HepG2 (cell line): Measurements from ENCODE around the gene MIR17HG.

ENCODE experiments used
- CBFB ChIP-seq: sonication (generic); formaldehyde crosslinking; IDR thresholded peaks from 2 replicates; pipeline ENCODE4 v1.4.0; 2020; ENCODE audit warnings: missing genetic modification reagents
- CTCF ChIP-seq: sonication (generic); formaldehyde crosslinking; IDR thresholded peaks from 2 replicates; pipeline ENCODE4 v1.5.0; 2020; ENCODE audit warnings: mild to moderate bottlenecking, missing genetic modification reagents, moderate library complexity
- HOXD1 ChIP-seq: sonication (generic); formaldehyde crosslinking; IDR thresholded peaks from 2 replicates; pipeline ENCODE4 v1.5.0; 2020; ENCODE audit warnings: missing genetic modification reagents
- KLF16 ChIP-seq, 2 experiments: sonication (generic) in 1 of 2; formaldehyde crosslinking in 1 of 2; IDR thresholded peaks; 2 replicates each; pipeline versions ENCODE4 v1.6.1 to v1.8.0; 2016 to 2023; ENCODE audit warnings: missing genetic modification reagents in 2 of 2, missing compliant biosample characterization in 1 of 2
- NFE2 ChIP-seq: sonication (generic); formaldehyde crosslinking; IDR thresholded peaks from 2 replicates; pipeline ENCODE4 v1.4.0; 2020; ENCODE audit warnings: missing genetic modification reagents
- POLR2A ChIP-seq, 2 experiments: IDR thresholded peaks; 2 replicates each; pipeline ENCODE4 v1.6.1; 2011; ENCODE audit warnings: low read depth in 2 of 2, low read length in 2 of 2, mild to moderate bottlenecking in 1 of 2, moderate library complexity in 1 of 2; ENCODE audit not compliant: insufficient read depth in 1 of 2
- RAD51 ChIP-seq: fragments of 450-650 bp; IDR thresholded peaks from 2 replicates; pipeline ENCODE4 v1.6.1; 2016; ENCODE audit warnings: borderline replicate concordance
- REST ChIP-seq, 2 experiments: IDR thresholded peaks; 2 replicates each; pipeline ENCODE4 v1.6.1; 2011 to 2012; ENCODE audit warnings: low read length in 2 of 2, borderline replicate concordance in 1 of 2, low read depth in 1 of 2, mild to moderate bottlenecking in 1 of 2, moderate library complexity in 1 of 2
- SMARCC2 ChIP-seq: fragments of 450-650 bp; IDR thresholded peaks from 2 replicates; pipeline ENCODE4 v1.6.1; 2017; ENCODE audit warnings: antibody characterized with exemption, mild to moderate bottlenecking
- ZBTB20 ChIP-seq: sonication (generic); formaldehyde crosslinking; IDR thresholded peaks from 2 replicates; pipeline ENCODE4 v1.8.1; 2023; ENCODE audit warnings: missing genetic modification reagents, low read depth, mild to moderate bottlenecking, borderline replicate concordance
- ZNF224 ChIP-seq: sonication (generic); formaldehyde crosslinking; IDR thresholded peaks from 2 replicates; pipeline ENCODE4 v1.5.0; 2020; ENCODE audit warnings: mild to moderate bottlenecking, missing genetic modification reagents
- TF ChIP-seq, protein P1 (sequence below): sonication (generic); formaldehyde crosslinking; IDR thresholded peaks from 2 replicates; pipeline ENCODE4 v1.5.0; 2020; ENCODE audit warnings: mild to moderate bottlenecking, missing genetic modification reagents, borderline replicate concordance

GRCh38 chr13:91348906-91349435 lies 1.5 kb downstream of the MIR17HG start:
- TF ChIP-seq RAD51 (no peak), CTCF (CRISPR knock-in tag) (peak; percentile 84), REST (IDR thresholded peaks at IDR 0.05; ENCODE audit: borderline replicate concordance in 1 of 2, low read depth in 1 of 2, low read length in 2 of 2) (no peak; a peak in 1 of 4 replicates), SMARCC2 (no peak), NFE2 (no peak), CBFB (CRISPR knock-in tag) (0 out of 2 replicates have a peak, but pooled peaks have one; percentile 42), KLF16 (CRISPR knock-in tag; IDR thresholded peaks at IDR 0.05) (peak in 1 of 2 experiments; percentile 76; a peak in 2 of 4 replicates), ZNF224 (CRISPR knock-in tag) (no peak), POLR2A (IDR thresholded peaks at IDR 0.05; ENCODE audit: insufficient read depth in 1 of 2, low read depth in 2 of 2, low read length in 2 of 2) (peak in 1 of 2 experiments; percentile 49; a peak in 1 of 4 replicates), HOXD1 (CRISPR knock-in tag) (no peak), ZBTB20 (peak; percentile 58; the same call in 1 of the 2 replicates)
- TF ChIP-seq, protein P1, sequence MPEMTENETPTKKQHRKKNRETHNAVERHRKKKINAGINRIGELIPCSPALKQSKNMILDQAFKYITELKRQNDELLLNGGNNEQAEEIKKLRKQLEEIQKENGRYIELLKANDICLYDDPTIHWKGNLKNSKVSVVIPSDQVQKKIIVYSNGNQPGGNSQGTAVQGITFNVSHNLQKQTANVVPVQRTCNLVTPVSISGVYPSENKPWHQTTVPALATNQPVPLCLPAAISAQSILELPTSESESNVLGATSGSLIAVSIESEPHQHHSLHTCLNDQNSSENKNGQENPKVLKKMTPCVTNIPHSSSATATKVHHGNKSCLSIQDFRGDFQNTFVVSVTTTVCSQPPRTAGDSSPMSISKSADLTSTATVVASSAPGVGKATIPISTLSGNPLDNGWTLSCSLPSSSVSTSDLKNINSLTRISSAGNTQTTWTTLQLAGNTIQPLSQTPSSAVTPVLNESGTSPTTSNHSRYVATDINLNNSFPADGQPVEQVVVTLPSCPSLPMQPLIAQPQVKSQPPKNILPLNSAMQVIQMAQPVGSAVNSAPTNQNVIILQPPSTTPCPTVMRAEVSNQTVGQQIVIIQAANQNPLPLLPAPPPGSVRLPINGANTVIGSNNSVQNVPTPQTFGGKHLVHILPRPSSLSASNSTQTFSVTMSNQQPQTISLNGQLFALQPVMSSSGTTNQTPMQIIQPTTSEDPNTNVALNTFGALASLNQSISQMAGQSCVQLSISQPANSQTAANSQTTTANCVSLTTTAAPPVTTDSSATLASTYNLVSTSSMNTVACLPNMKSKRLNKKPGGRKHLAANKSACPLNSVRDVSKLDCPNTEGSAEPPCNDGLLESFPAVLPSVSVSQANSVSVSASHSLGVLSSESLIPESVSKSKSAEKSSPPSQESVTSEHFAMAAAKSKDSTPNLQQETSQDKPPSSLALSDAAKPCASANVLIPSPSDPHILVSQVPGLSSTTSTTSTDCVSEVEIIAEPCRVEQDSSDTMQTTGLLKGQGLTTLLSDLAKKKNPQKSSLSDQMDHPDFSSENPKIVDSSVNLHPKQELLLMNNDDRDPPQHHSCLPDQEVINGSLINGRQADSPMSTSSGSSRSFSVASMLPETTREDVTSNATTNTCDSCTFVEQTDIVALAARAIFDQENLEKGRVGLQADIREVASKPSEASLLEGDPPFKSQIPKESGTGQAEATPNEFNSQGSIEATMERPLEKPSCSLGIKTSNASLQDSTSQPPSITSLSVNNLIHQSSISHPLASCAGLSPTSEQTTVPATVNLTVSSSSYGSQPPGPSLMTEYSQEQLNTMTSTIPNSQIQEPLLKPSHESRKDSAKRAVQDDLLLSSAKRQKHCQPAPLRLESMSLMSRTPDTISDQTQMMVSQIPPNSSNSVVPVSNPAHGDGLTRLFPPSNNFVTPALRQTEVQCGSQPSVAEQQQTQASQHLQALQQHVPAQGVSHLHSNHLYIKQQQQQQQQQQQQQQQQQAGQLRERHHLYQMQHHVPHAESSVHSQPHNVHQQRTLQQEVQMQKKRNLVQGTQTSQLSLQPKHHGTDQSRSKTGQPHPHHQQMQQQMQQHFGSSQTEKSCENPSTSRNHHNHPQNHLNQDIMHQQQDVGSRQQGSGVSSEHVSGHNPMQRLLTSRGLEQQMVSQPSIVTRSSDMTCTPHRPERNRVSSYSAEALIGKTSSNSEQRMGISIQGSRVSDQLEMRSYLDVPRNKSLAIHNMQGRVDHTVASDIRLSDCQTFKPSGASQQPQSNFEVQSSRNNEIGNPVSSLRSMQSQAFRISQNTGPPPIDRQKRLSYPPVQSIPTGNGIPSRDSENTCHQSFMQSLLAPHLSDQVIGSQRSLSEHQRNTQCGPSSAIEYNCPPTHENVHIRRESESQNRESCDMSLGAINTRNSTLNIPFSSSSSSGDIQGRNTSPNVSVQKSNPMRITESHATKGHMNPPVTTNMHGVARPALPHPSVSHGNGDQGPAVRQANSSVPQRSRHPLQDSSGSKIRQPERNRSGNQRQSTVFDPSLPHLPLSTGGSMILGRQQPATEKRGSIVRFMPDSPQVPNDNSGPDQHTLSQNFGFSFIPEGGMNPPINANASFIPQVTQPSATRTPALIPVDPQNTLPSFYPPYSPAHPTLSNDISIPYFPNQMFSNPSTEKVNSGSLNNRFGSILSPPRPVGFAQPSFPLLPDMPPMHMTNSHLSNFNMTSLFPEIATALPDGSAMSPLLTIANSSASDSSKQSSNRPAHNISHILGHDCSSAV (CRISPR knock-in tag), result no peak
